ENCODE measurements around the gene DTX3L.
A peak's percentile ranks its signal among the peaks of the same experiment; 100 is the strongest.

The DTX3L gene

GRCh38 chr3:122576174-122576940, 12.2 kb downstream of the DTX3L start:
- H3K36me3 Mint-ChIP-seq (ENCODE audit: insufficient read depth): peaks cover 26% of the 10 kb centered on the region
- H3K9me3 Mint-ChIP-seq: peaks cover 2 to 4% of the 10 kb centered on the region in 2 donors
- no peaks in the 10 kb centered on the region for H3K27me3 Mint-ChIP-seq
- no peak for DNase-seq
- ATAC-seq (replicated peaks): peak; percentile 26
- peak overlapping the region in 1 of 2 donors; percentile 14 for H3K4me3 Mint-ChIP-seq
- peak overlapping the region; percentile 96 to 97 for H3K27ac Mint-ChIP-seq
- H3K4me1 Mint-ChIP-seq (ENCODE audit: low read depth in 2 of 2): peaks cover 29 to 45% of the 10 kb centered on the region in 2 donors

GRCh38 chr3:122577409-122578031, 13.4 kb downstream of the DTX3L start, which contains the start of gene PARP15:
Gene PARP15, plus strand, starts transcription at chr3:122577650. Its CDS starts 18 bp downstream, at chr3:122577668.
- ATAC-seq (replicated peaks): peak; percentile 63
- Mint-ChIP-seq H3K27ac (peak within 1 kb of the TSS; percentile 96 to 97), H3K4me1 (ENCODE audit: low read depth in 2 of 2) (peaks cover 29 to 47% of the 10 kb centered on the region in 2 donors), H3K9me3 (peaks cover 7% of the 10 kb centered on the region in 2 donors), H3K27me3 (no peaks in the 10 kb centered on the region), H3K4me3 (peak within 1 kb of the TSS; percentile 94 to 97), H3K36me3 (ENCODE audit: insufficient read depth) (peaks cover 14% of the 10 kb centered on the region)
- peak; percentile 23 to 36 (median 29) for DNase-seq

- ATAC-seq (replicated peaks) (peak; percentile 20), DNase-seq (no peak)
- Mint-ChIP-seq H3K9me3 (peaks cover 7% of the 10 kb centered on the region in 2 donors), H3K27me3 (no peaks in the 10 kb centered on the region), H3K27ac (peak overlapping the region; percentile 96 to 97), H3K4me1 (ENCODE audit: low read depth in 2 of 2) (peaks cover 23 to 41% of the 10 kb centered on the region in 2 donors), H3K36me3 (ENCODE audit: insufficient read depth) (peaks cover 10% of the 10 kb centered on the region), H3K4me3 (peak overlapping the region; percentile 94 to 97)
Measured at GRCh38 chr3:122578069-122578740, 14.1 kb downstream of the DTX3L start.

GRCh38 chr3:122580470-122580869, 16.3 kb downstream of the DTX3L start:
- H3K36me3 Mint-ChIP-seq (ENCODE audit: insufficient read depth): peaks cover 9% of the 10 kb centered on the region
- no peak for ATAC-seq (replicated peaks)
- no peak overlapping the region for H3K27ac Mint-ChIP-seq
- no peaks in the 10 kb centered on the region for H3K27me3 Mint-ChIP-seq
- no peak for DNase-seq
- H3K4me1 Mint-ChIP-seq (ENCODE audit: low read depth in 2 of 2): peaks cover 21 to 41% of the 10 kb centered on the region in 2 donors
- peaks cover 7% of the 10 kb centered on the region in 2 donors for H3K9me3 Mint-ChIP-seq
- H3K4me3 Mint-ChIP-seq: peak overlapping the region in 1 of 2 donors; percentile 18

- Mint-ChIP-seq H3K27ac (no peak overlapping the region), H3K27me3 (no peaks in the 10 kb centered on the region), H3K4me3 (no peak overlapping the region), H3K36me3 (ENCODE audit: insufficient read depth) (peaks cover 9% of the 10 kb centered on the region), H3K9me3 (peaks cover 7% of the 10 kb centered on the region in 2 donors), H3K4me1 (ENCODE audit: low read depth in 2 of 2) (peaks cover 18 to 42% of the 10 kb centered on the region in 2 donors)
- no peak for DNase-seq
- ATAC-seq (replicated peaks): no peak
Measured at GRCh38 chr3:122581622-122582021, 17.5 kb downstream of the DTX3L start.

GRCh38 chr3:122582390-122582789, 18.3 kb downstream of the DTX3L start:
- Mint-ChIP-seq H3K9me3 (peaks cover 7% of the 10 kb centered on the region in 2 donors), H3K27ac (peak overlapping the region in 1 of 2 donors; percentile 47), H3K36me3 (ENCODE audit: insufficient read depth) (peaks cover 7% of the 10 kb centered on the region), H3K27me3 (no peaks in the 10 kb centered on the region), H3K4me3 (no peak overlapping the region), H3K4me1 (ENCODE audit: low read depth in 2 of 2) (peaks cover 16 to 41% of the 10 kb centered on the region in 2 donors)
- ATAC-seq (replicated peaks) (no peak), DNase-seq (no peak)

GRCh38 chr3:122586098-122586497, 22.0 kb downstream of the DTX3L start:
- no peak for DNase-seq
- Mint-ChIP-seq H3K27me3 (no peaks in the 10 kb centered on the region), H3K4me1 (ENCODE audit: low read depth in 2 of 2) (peaks cover 17 to 42% of the 10 kb centered on the region in 2 donors), H3K36me3 (ENCODE audit: insufficient read depth) (peaks cover 5% of the 10 kb centered on the region), H3K9me3 (peaks cover 5 to 7% of the 10 kb centered on the region in 2 donors), H3K27ac (no peak overlapping the region), H3K4me3 (no peak overlapping the region)
- ATAC-seq (replicated peaks): no peak

- no peaks in the 10 kb centered on the region for H3K27me3 Mint-ChIP-seq
- H3K36me3 Mint-ChIP-seq (ENCODE audit: insufficient read depth): peaks cover 5% of the 10 kb centered on the region
- DNase-seq (no peak), ATAC-seq (replicated peaks) (no peak)
- H3K27ac Mint-ChIP-seq: peak overlapping the region in 1 of 2 donors; percentile 25
- peaks cover 0 to 2% of the 10 kb centered on the region in 2 donors for H3K9me3 Mint-ChIP-seq
- peaks cover 15 to 38% of the 10 kb centered on the region in 2 donors for H3K4me1 Mint-ChIP-seq (ENCODE audit: low read depth in 2 of 2)
- no peak overlapping the region for H3K4me3 Mint-ChIP-seq
Measured at GRCh38 chr3:122586773-122587485, 22.8 kb downstream of the DTX3L start.

GRCh38 chr3:122587572-122587971, 23.4 kb downstream of the DTX3L start:
- Mint-ChIP-seq H3K4me1 (ENCODE audit: low read depth in 2 of 2) (peaks cover 15 to 38% of the 10 kb centered on the region in 2 donors), H3K27ac (peak overlapping the region in 1 of 2 donors; percentile 84), H3K27me3 (no peaks in the 10 kb centered on the region), H3K9me3 (no peaks in the 10 kb centered on the region), H3K36me3 (ENCODE audit: insufficient read depth) (peaks cover 5% of the 10 kb centered on the region), H3K4me3 (no peak overlapping the region)
- ATAC-seq (replicated peaks) (no peak), DNase-seq (no peak)

- no peak for DNase-seq
- H3K4me3 Mint-ChIP-seq: no peak overlapping the region
- peaks cover 2% of the 10 kb centered on the region for H3K36me3 Mint-ChIP-seq (ENCODE audit: insufficient read depth)
- H3K9me3 Mint-ChIP-seq: no peaks in the 10 kb centered on the region
- H3K27me3 Mint-ChIP-seq: no peaks in the 10 kb centered on the region
- peaks cover 13 to 44% of the 10 kb centered on the region in 2 donors for H3K4me1 Mint-ChIP-seq (ENCODE audit: low read depth in 2 of 2)
- peak overlapping the region in 1 of 2 donors; percentile 28 for H3K27ac Mint-ChIP-seq
- ATAC-seq (replicated peaks): no peak
Measured at GRCh38 chr3:122589297-122589696, 25.2 kb downstream of the DTX3L start.

- Mint-ChIP-seq H3K9me3 (no peaks in the 10 kb centered on the region), H3K36me3 (ENCODE audit: insufficient read depth) (no peaks in the 10 kb centered on the region), H3K27ac (peak overlapping the region in 1 of 2 donors; percentile 38), H3K4me3 (no peak overlapping the region), H3K4me1 (ENCODE audit: low read depth in 2 of 2) (peaks cover 13 to 38% of the 10 kb centered on the region in 2 donors), H3K27me3 (no peaks in the 10 kb centered on the region)
- DNase-seq: no peak
- ATAC-seq (replicated peaks): no peak
Measured at GRCh38 chr3:122590610-122591009, 26.5 kb downstream of the DTX3L start.

- Mint-ChIP-seq H3K36me3 (ENCODE audit: insufficient read depth) (no peaks in the 10 kb centered on the region), H3K4me1 (ENCODE audit: low read depth in 2 of 2) (peaks cover 7 to 19% of the 10 kb centered on the region in 2 donors), H3K27ac (peak overlapping the region in 1 of 2 donors; percentile 5), H3K27me3 (no peaks in the 10 kb centered on the region), H3K9me3 (no peaks in the 10 kb centered on the region), H3K4me3 (no peak overlapping the region)
- DNase-seq (no peak), ATAC-seq (replicated peaks) (no peak)
Measured at GRCh38 chr3:122594025-122594424, 29.9 kb downstream of the DTX3L start.

- Mint-ChIP-seq H3K36me3 (ENCODE audit: insufficient read depth) (no peaks in the 10 kb centered on the region), H3K27me3 (no peaks in the 10 kb centered on the region), H3K9me3 (no peaks in the 10 kb centered on the region), H3K27ac (no peak overlapping the region), H3K4me3 (no peak overlapping the region), H3K4me1 (ENCODE audit: low read depth in 2 of 2) (peaks cover 13 to 24% of the 10 kb centered on the region in 2 donors)
- ATAC-seq (replicated peaks) (no peak), DNase-seq (no peak)
Measured at GRCh38 chr3:122598151-122598550, 34.0 kb downstream of the DTX3L start.

All from effector memory CD8-positive, alpha-beta T cell (primary cell).